Measurements from ENCODE around the gene SACM1L. TPM values are rescaled to one million over a fixed set of nuclear protein-coding genes. Genes with fewer than 3 reads are reported as not detected.

Gene SACM1L
- total RNA-seq, 1 donor from 2014 or later: 34.5 TPM

- no peak for TF ChIP-seq CTCF (IDR thresholded peaks at IDR 0.05)
- Mint-ChIP-seq H3K27me3 (ENCODE audit: low read depth) (no peaks in the 10 kb centered on the region), H3K4me3 (ENCODE audit: unreplicated experiment) (no peak overlapping the region), H3K27ac (ENCODE audit: unreplicated experiment) (no peak overlapping the region), H3K9me3 (ENCODE audit: low read depth) (no peaks in the 10 kb centered on the region), H3K4me1 (ENCODE audit: low read depth) (peaks cover 3% of the 10 kb centered on the region), H3K36me3 (ENCODE audit: low read depth) (peaks cover 5% of the 10 kb centered on the region)
- no peak for DNase-seq (ENCODE audit: low spot score)
Observed at GRCh38 chr3:45758871-45759270, 69.7 kb downstream of the SACM1L start.

- Mint-ChIP-seq H3K36me3 (ENCODE audit: low read depth) (no peaks in the 10 kb centered on the region), H3K27ac (ENCODE audit: unreplicated experiment) (no peak overlapping the region), H3K27me3 (ENCODE audit: low read depth) (no peaks in the 10 kb centered on the region), H3K4me1 (ENCODE audit: low read depth) (peaks cover 3% of the 10 kb centered on the region), H3K4me3 (ENCODE audit: unreplicated experiment) (no peak overlapping the region), H3K9me3 (ENCODE audit: low read depth) (no peaks in the 10 kb centered on the region)
- no peak for DNase-seq (ENCODE audit: low spot score)
- TF ChIP-seq CTCF (IDR thresholded peaks at IDR 0.05): no peak
Observed at GRCh38 chr3:45759851-45760250, 70.7 kb downstream of the SACM1L start.

GRCh38 chr3:45760878-45761711 lies 71.9 kb downstream of the SACM1L start:
- H3K36me3 Mint-ChIP-seq (ENCODE audit: low read depth): no peaks in the 10 kb centered on the region
- H3K4me3 Mint-ChIP-seq (ENCODE audit: unreplicated experiment): no peak overlapping the region
- DNase-seq (ENCODE audit: low spot score): no peak
- peaks cover 4% of the 10 kb centered on the region for H3K27me3 Mint-ChIP-seq (ENCODE audit: low read depth)
- no peaks in the 10 kb centered on the region for H3K9me3 Mint-ChIP-seq (ENCODE audit: low read depth)
- no peak overlapping the region for H3K27ac Mint-ChIP-seq (ENCODE audit: unreplicated experiment)
- peak; percentile 86 for TF ChIP-seq CTCF (IDR thresholded peaks at IDR 0.05)
- H3K4me1 Mint-ChIP-seq (ENCODE audit: low read depth): peaks cover 3% of the 10 kb centered on the region

GRCh38 chr3:45761831-45762230 lies 72.6 kb downstream of the SACM1L start:
- no peak overlapping the region for H3K4me3 Mint-ChIP-seq (ENCODE audit: unreplicated experiment)
- no peak for DNase-seq (ENCODE audit: low spot score)
- peaks cover 4% of the 10 kb centered on the region for H3K27me3 Mint-ChIP-seq (ENCODE audit: low read depth)
- no peak overlapping the region for H3K27ac Mint-ChIP-seq (ENCODE audit: unreplicated experiment)
- no peak for TF ChIP-seq CTCF (IDR thresholded peaks at IDR 0.05)
- H3K4me1 Mint-ChIP-seq (ENCODE audit: low read depth): peaks cover 3% of the 10 kb centered on the region
- H3K9me3 Mint-ChIP-seq (ENCODE audit: low read depth): no peaks in the 10 kb centered on the region
- H3K36me3 Mint-ChIP-seq (ENCODE audit: low read depth): no peaks in the 10 kb centered on the region

- peaks cover 3% of the 10 kb centered on the region for H3K36me3 Mint-ChIP-seq (ENCODE audit: low read depth)
- H3K27me3 Mint-ChIP-seq (ENCODE audit: low read depth): peaks cover 9% of the 10 kb centered on the region
- DNase-seq (ENCODE audit: low spot score): no peak
- TF ChIP-seq CTCF (IDR thresholded peaks at IDR 0.05): no peak
- H3K27ac Mint-ChIP-seq (ENCODE audit: unreplicated experiment): no peak overlapping the region
- no peak overlapping the region for H3K4me3 Mint-ChIP-seq (ENCODE audit: unreplicated experiment)
- peaks cover 3% of the 10 kb centered on the region for H3K4me1 Mint-ChIP-seq (ENCODE audit: low read depth)
- H3K9me3 Mint-ChIP-seq (ENCODE audit: low read depth): peaks cover 8% of the 10 kb centered on the region
Observed at GRCh38 chr3:45762647-45763302, 73.6 kb downstream of the SACM1L start.

Measured in chondrocyte (in vitro differentiated cells).